Embryonic facial prominence (tissue), 1 donor: ENCODE results near the gene BBS12.

ENCODE experiments used
- DNase-seq: peaks from one replicate; pipeline ENCODE4 v3.0.0-alpha.2; 2016; ENCODE audit errors: extremely low spot score

BBS12 gene

GRCh38 chr4:122732329-122733026 lies at the start of gene BBS12:
Gene BBS12 (plus strand): TSS chr4:122732704. CDS start chr4:122741893, 9,189 bp downstream.
- DNase-seq, result peak; percentile 99

DNA sequence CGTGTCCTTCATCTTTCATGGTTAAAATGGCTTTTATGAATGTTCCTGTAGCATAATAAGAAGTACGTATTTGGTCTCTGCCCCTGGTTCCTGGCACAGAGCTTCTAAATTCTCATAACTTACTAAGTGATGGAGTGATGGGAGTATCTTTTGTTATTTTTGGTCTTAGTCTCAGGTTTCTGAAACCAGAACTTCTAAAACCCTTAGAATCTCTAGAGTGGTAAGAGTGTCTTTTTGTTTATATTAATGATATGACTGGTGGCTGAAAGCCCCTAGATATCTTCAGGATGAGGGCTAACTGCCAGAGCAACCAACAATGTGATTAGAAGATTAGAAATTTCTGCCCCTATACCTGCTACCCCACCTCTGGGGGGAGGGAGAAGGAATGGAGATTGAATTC lies 45.8 kb upstream of the BBS12 start:
- DNase-seq, result no peak

GRCh38 chr4:122687531-122688061 lies 44.9 kb upstream of the BBS12 start:
- DNase-seq, result no peak

- no peak for DNase-seq
Measured at GRCh38 chr4:122688529-122689140, 43.9 kb upstream of the BBS12 start.

DNA sequence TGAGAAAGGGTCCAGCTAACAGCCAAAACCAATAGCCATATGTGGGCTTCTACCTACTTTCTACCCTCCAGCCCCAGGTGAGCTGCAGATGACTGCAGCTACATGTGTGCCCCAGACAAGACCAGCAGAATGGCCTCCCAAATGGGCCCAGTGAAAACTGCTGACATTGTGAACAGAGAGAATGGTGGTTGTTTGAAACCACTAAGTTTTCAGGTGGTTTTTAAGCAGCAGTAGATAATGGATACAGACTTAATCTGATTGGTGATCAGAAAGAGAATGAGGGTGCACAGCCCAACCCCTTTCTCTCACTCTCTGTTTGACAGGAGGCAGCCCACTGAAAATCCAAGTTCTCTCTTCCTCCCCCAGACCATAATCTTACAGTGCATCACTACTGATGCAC lies 42.5 kb upstream of the BBS12 start:
- DNase-seq, result no peak

- DNase-seq, result no peak
Measured at GRCh38 chr4:122691988-122692387, 40.5 kb upstream of the BBS12 start.

- DNase-seq, result no peak
Measured at GRCh38 chr4:122692641-122693520, 39.6 kb upstream of the BBS12 start.

GRCh38 chr4:122695226-122695625 lies 37.3 kb upstream of the BBS12 start:
- DNase-seq, result no peak

- DNase-seq, result no peak
Measured at GRCh38 chr4:122700178-122700725, 32.3 kb upstream of the BBS12 start.

- no peak for DNase-seq
Measured at GRCh38 chr4:122701061-122701460, 31.4 kb upstream of the BBS12 start.

DNA sequence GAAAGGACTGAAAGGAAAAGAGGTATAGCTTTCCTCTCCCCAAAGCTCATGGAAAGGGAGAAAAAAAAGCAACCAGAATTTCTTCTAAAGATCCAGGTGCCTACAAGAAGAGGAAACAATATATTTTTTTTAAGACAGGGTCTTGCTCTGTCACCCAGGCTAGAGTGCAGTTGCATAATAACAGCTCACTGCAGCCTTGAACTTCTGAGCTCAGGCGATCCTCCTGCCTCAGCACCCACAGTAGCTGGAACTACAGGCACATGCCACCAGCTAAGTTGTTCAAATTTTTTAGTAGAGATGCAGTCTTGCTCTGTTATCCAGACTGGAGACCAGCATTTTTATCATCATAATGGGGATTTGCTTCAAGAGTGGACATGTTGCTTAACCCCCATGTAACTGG lies 30.5 kb upstream of the BBS12 start:
- no peak for DNase-seq

DNA sequence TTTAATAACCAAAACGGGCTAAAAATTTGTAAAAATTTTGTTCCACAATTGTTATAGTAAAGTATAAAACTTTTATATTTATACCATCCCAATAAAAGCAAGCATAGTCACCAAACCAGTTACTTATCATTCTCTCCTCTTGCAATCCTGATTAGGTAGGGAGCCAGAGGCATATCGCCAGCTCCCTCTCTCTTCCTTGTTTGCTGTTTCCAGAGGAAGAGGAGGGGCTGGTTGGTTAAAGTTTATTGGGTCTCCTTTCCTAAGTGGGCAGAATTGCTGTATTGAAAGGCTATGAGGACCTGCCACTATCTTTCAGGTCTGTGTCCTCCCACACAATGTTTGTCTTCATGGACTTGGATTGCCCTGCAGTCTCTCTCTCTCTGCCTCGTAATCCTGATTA lies 29.6 kb upstream of the BBS12 start:
- no peak for DNase-seq

- DNase-seq, result no peak
Measured at GRCh38 chr4:122703868-122704267, 28.6 kb upstream of the BBS12 start.

GRCh38 chr4:122705009-122705408 lies 27.5 kb upstream of the BBS12 start:
- no peak for DNase-seq

GRCh38 chr4:122705547-122706117 lies 26.9 kb upstream of the BBS12 start:
- DNase-seq, result no peak

DNA sequence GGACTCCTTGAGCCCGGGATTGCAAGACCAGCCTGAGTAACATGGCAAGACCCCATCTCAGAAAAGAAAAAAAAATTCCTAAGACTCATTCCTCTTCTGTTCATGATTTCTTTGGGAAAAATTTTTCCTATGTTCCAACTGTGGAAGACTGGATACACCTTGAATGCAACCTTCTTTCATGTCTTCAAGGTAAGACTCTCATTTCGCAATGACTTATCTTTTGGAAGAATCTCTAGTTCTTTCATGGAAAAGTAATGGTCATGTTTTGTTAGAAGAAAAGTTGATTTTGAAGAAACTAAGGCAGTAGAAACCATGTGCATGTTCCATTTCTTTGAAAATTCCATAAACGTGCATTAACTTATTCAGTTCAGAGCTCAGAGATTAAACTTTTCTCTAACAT lies 26.0 kb upstream of the BBS12 start:
- no peak for DNase-seq

DNA sequence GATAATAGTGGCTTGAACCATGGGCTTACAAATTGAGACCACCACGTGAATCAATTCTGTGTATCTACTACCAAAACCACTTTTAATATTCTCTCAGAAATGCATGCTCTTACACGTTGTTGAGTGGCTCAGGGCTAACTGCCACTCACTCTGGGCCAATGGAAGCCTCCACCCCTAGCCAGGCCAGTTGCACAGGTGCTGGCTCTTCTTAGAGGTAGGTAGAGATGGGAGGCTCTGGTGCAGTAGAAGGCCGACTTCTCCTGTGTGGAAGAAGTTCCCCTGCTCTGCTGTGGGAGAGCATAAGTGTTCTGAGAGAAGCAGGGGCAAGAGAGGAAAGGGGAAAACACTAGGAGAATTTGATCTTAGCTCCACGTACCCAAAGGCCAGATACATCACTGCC lies 25.0 kb upstream of the BBS12 start:
- DNase-seq, result no peak

DNA sequence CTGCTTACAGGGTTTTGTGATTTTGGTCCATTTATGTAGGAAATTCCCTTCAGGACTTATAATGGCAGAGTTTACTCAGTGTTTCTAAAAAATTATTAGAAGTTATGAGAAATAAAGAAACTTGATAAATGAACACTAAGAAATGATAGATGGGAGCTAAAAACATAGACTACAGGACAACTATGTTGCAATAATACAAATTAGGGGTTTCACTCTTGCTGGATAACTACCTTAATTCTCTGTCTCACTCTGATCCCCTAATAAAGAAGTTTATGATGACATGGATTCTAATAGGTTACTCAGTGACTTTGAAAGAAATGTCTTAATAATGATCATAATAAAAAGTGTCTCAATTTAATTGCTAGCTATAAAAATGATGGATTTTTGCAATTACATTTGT lies 23.3 kb upstream of the BBS12 start:
- no peak for DNase-seq

DNA sequence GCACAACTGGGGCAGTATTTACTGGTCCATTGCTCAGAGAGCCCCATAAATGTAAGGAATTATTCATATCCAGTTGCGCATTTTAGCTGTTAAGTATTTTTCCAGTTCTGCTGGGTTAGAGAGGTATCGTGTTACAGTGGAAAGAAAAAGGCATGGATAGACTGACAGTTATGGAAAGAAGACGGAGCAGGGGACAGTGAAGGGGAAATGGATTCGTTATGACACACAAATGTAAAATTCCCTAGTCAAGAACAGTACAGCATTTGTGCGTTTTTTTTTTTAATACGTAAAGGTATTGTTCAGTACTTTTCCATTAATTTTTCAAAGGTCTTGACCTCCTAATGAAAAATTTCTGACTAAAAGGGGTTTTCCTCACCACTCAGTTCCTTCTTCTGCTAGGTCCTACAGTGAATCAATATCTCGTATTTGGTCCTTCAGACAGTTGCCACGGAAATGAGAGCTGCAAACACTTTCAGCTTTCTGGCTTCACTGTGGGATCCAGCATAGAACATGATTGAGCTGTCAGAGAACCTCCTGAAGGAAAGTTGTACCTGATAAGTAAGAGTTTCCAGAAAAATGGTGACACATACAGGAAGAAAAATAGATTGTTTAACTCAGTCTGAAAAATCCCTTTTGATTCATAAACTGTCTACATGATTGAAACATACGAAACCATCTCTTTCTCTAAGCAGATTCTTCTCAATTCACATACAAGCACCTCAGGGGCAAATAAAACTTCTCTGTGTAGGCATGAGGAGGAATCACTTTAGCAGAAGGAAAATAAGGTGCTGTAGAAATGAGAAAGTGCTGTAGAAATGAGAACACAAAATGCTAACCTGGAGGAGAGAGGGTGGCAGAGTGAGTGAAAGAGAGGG lies 21.8 kb upstream of the BBS12 start:
- no peak for DNase-seq

GRCh38 chr4:122711919-122712318 lies 20.6 kb upstream of the BBS12 start:
- no peak for DNase-seq

DNA sequence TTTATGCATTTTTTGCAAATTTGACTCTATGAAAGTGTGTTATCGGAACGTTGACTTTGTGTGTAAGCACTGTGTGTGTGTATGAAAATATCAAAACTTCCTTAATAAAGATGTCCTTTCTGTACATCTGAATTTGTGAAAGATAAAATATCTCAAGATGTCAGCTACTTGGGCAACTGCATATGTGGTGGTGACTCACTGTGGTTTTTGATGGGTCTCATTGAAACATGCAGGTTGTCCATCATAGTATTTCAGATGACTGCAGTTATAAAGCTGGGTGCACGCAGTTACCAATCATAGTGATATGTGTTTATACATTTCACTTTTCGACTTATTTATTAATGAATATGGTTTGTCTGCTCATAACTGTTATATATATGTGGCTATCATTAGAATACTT lies 19.7 kb upstream of the BBS12 start:
- no peak for DNase-seq
